ENCODE results near the gene BUB1.
"Not testable (repeated sequence)": the region's sequence is repeated elsewhere in the genome, so short reads cannot be mapped to it uniquely, and the experiment has no call there.

The BUB1 gene

GRCh38 chr2:110653861-110654260 is 24.0 kb downstream of the BUB1 start:
- DNase-seq, result no peak

DNA sequence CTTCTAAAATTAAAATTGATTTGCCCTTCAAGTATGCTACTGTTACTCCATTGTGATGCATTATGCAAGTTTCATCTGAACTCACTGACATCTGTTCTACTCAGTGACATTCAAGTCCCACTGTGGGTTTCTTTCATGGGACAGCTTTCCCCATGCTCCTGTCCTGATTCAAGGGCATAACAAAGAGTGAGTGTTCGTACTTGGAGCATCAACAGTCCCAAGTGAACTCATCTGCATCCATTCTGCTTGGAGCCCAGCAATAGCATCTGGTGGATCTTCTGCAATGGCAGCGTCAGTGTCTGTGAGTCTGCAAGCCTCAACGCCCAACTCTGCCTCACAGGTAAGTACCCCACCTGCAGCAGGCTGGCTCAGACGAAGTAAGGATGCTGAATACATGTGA is 27.5 kb downstream of the BUB1 start:
- no peak for DNase-seq

- DNase-seq, result no peak
Observed at GRCh38 chr2:110647777-110648176, 30.1 kb downstream of the BUB1 start.

DNA sequence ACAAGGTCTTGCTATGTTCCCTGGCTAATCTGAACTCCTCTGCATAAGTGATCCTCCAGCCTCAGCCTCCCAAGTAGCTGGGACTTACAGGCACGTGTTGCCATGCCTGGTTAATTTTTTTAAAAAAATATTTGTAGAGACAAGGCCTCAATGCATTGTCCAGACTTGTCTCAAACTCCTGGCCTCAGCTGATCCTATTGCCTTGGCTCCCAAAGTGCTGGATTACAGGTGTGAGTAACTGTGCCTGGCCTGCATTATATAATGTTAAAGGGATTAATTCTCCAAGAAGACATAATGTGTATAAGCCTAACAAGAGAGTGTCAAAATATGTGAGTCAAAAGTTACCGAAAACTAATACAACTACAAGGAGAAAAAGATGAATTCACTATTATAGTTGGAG is 32.2 kb downstream of the BUB1 start:
- DNase-seq, result no peak

DNA sequence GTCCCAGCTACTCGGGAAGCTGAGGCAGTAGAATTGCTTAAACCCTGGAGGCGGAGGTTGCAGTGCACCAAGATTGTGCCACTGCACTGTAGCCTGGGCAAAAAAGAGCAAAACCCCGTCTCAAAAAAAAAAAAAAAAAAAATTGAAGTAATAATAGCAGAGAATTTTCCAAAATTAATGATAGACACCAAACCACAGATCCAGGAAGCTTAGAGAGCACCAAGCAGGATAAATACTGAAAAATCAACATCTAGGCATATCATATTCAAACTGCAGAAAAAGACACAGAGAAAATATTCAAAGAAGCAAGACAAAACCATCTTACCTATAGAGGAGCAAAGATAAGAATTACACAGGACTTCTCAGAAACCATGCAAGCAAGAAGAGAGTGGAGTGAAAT is 33.5 kb downstream of the BUB1 start:
- no peak for DNase-seq

- no peak for DNase-seq
Observed at GRCh38 chr2:110642360-110642759, 35.5 kb downstream of the BUB1 start.

DNA sequence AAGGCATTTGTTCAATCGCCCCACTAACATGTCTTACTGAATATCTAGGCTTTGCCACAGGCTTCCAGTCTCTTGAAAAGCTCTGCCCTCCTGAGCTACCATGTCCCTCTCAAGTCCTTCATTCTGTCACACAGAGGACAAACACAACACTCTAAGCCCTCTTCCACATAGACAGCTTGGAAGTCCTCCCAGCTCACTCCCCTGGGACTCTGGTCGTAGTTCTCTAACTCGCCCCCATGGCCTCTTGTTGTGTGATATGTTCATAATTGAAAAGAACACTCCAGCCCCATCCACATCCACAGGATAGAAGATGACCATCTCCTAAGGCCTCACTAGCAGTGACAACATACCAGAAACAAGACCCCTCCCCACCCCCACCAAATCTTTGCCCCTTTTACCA is 37.9 kb downstream of the BUB1 start:
- no peak for DNase-seq

- no peak for DNase-seq
Observed at GRCh38 chr2:110638952-110639695, 38.7 kb downstream of the BUB1 start.

DNA sequence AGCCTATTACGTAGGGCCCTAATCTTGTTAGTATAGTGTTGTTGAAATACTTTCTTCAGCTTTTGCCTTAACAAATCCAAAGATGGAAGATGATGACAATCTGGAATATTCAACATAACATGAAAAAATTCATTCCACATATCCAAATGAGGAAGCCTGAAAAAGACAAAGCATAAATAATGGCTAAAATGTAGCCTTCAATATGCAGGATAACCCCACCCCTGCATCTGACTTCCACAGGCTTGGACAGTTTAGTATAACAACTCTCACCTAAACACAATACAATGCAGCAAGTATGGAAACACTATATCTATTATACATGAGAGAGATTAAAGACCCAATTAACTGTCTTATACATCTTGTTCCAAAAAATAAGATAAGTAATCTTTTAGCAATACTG is 39.9 kb downstream of the BUB1 start:
- DNase-seq, result no peak

GRCh38 chr2:110637093-110637492 is 40.8 kb downstream of the BUB1 start:
- DNase-seq, result no peak

DNA sequence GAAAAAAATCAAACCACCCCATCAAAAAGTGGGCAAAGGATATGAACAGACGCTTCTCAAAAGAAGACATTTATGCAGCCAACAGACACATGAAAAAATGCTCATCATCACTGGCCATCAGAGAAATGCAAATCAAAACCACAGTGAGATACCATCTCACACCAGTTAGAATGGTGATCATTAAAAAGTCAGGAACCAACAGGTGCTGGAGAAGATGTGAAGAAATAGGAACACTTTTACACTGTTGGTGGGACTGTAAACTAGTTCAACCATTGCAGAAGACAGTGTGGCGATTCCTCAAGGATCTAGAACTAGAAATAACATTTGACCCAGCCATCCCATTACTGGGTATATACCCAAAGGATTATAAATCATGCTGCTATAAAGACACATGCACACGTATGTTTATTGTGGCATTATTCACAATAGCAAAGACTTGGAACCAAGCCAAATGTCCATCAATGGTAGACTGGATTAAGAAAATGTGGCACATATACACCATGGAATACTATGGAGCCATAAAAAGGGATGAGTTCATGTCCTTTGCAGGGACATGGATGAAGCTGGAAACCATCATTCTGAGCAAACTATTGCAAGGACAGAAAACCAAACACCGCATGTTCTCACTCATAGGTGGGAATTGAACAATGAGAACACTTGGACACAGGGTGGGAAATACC is 41.8 kb downstream of the BUB1 start:
- DNase-seq, result not testable (repeated sequence)

GRCh38 chr2:110627348-110627747 is 50.5 kb downstream of the BUB1 start:
- DNase-seq, result not testable (repeated sequence)

- not testable (repeated sequence) for DNase-seq
Observed at GRCh38 chr2:110619326-110619939, 58.4 kb downstream of the BUB1 start.

- not testable (repeated sequence) for DNase-seq
Observed at GRCh38 chr2:110613927-110614326, 63.9 kb downstream of the BUB1 start.

DNA sequence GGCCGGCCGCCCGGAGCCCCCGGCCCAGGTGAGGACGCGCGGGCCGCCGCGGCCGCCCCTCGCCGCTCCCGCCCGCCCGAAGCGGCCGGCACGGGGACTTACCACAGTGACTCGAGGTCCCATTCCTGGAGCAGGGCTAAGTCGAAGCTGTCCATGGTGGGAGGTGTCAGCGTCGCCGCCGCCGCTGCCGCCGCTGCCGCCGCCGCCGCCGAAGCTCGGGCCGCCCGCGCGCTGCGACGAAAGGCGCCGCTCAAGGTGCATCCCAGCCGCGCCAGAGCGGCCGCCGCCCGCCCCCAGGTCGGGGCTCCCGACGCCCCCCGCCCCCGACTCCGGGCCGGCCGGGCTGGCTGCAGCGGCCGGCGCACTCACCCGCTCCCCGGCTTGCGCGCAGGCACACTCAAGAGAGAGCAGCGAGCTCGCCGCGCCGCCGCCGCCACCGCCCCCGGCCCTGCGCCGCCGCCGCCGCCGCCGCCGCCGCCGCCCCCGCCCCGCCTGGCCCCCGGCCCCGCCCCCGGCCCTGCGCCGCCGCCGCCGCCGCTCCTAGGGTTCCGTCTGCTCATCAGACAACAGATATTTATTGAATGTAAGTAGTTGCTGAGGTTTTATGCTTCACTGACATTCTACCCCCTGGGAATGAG is 67.1 kb downstream of the BUB1 start:
- DNase-seq, result not testable (repeated sequence)

GRCh38 chr2:110609843-110610612 is 67.8 kb downstream of the BUB1 start:
- not testable (repeated sequence) for DNase-seq

GRCh38 chr2:110608788-110609502 is 68.9 kb downstream of the BUB1 start:
- DNase-seq, result not testable (repeated sequence)

GRCh38 chr2:110605057-110605456 is 72.8 kb downstream of the BUB1 start:
- DNase-seq, result not testable (repeated sequence)

DNA sequence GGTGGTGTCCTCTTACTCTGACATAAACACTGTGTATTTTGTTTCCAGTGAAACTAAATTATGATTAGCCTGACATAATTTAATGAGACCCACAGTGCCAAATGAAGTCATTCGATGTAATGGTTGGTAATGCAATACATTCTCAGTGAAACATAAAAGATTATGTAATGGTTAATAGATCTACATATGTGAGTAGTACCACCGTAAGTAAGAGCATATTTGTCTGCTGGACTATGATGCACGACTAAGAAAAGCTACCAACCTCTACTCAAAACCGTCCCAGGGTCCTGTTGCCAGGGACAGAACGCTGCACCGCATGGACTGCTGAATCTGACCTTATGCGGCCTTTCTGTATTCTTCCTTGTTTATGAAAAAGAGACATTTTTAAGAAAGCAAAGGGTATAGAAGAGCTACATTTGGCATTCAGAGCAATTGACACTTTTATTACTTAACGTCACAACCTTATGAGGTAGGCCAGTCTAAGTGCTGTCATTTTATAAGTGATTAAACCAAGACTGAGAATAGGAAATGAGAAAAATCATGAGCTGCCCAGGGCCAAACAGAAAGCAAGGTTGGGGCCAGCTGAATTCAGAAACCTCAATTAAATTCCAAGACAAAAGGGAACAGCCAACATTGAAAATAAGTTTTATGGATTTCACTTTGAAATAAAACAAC is 73.8 kb downstream of the BUB1 start:
- not testable (repeated sequence) for DNase-seq

DNA sequence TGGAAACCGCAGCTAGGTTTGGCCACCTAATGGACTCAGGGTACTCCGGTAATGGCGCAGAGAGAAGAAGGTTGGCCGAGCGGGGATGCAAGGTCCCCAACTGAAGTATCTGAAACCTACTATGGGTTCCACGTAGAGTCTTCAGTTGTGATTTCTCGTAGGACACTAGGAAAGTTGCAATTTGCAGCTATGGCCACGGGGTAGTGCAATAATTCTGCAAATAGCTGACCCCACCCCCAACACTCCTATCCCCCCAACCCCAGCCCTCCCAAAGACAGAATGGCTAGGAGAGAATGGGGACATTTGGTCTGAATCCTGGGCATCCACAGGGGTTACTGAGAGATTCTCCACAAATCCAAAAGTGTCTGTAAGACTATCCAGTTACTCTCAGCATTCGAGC is 75.7 kb downstream of the BUB1 start:
- not testable (repeated sequence) for DNase-seq

DNA sequence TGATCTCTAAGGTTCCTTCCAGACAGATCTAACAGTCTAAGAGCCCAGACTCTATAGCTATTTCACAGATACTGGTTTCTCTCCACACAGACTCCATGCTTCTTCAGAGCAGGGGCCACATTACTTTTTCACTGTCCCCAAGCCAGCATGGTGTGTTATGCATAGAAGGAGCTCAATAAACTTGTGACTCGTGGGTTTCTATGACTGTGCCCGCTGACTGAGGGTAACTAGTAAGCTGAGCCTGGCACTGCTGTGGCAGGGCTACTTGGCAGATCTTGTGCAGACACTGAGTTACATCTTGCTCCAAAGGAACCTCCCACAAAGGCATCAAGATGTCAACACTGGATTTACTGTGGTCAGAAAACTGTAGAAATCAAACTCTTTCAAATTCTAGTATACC is 85.9 kb downstream of the BUB1 start:
- not testable (repeated sequence) for DNase-seq
